GM18507 (cell line): ENCODE results near the gene ERP27.

Source experiments
- DNase-seq: peaks from one replicate; pipeline ENCODE4 v3.0.0; 2011; ENCODE audit warnings: low read depth; ENCODE audit not compliant: insufficient read length; ENCODE audit errors: extremely low spot score
- FAIRE-seq: peaks from 2 replicates; lab custom pipeline; 2011; peaks lifted over from hg19 to GRCh38; lab: Jason Lieb, UNC

ERP27 gene

GRCh38 chr12:14942196-14942931 lies 4.0 kb upstream of the ERP27 start:
- DNase-seq, result no peak
- no peak for FAIRE-seq

GRCh38 chr12:14941369-14941768 lies 3.0 kb upstream of the ERP27 start:
- no peak for FAIRE-seq
- DNase-seq, result no peak

GRCh38 chr12:14937689-14938088 lies 648 bp downstream of the ERP27 start:
- DNase-seq (no peak), FAIRE-seq (no peak)

- FAIRE-seq (no peak), DNase-seq (no peak)
Observed at GRCh38 chr12:14937014-14937413, 1.3 kb downstream of the ERP27 start.

GRCh38 chr12:14936224-14936861 lies 2.0 kb downstream of the ERP27 start:
- no peak for FAIRE-seq
- DNase-seq, result no peak

GRCh38 chr12:14935031-14935430 lies 3.3 kb downstream of the ERP27 start:
- DNase-seq (no peak), FAIRE-seq (no peak)

GRCh38 chr12:14934511-14934910 lies 3.8 kb downstream of the ERP27 start:
- FAIRE-seq, result no peak

GRCh38 chr12:14931791-14932560 lies 6.4 kb downstream of the ERP27 start:
- DNase-seq (no peak), FAIRE-seq (no peak)

More at GRCh38 chr12:14934511-14934910, 3.8 kb downstream of the ERP27 start:
- no peak for DNase-seq

GRCh38 chr12:14931359-14931758 lies 7.0 kb downstream of the ERP27 start:
- FAIRE-seq, result no peak
- DNase-seq, result no peak

- no peak for FAIRE-seq
- no peak for DNase-seq
Observed at GRCh38 chr12:14930299-14930698, 8.0 kb downstream of the ERP27 start.

GRCh38 chr12:14928931-14929330 lies 9.4 kb downstream of the ERP27 start:
- no peak for DNase-seq
- FAIRE-seq, result no peak

- FAIRE-seq (no peak), DNase-seq (no peak)
Observed at GRCh38 chr12:14927267-14927666, 11.1 kb downstream of the ERP27 start.

GRCh38 chr12:14924541-14924940 lies 13.8 kb downstream of the ERP27 start:
- DNase-seq (no peak), FAIRE-seq (no peak)

GRCh38 chr12:14923944-14924343 lies 14.4 kb downstream of the ERP27 start:
- FAIRE-seq, result no peak

GRCh38 chr12:14921218-14921617 lies 17.1 kb downstream of the ERP27 start:
- FAIRE-seq (peak; percentile 18), DNase-seq (no peak)

More at GRCh38 chr12:14923944-14924343, 14.4 kb downstream of the ERP27 start:
- DNase-seq, result no peak

- no peak for DNase-seq
- FAIRE-seq, result peak; percentile 31
Observed at GRCh38 chr12:14920475-14921126, 17.7 kb downstream of the ERP27 start.

- DNase-seq (no peak), FAIRE-seq (no peak)
Observed at GRCh38 chr12:14919455-14919854, 18.9 kb downstream of the ERP27 start.

- no peak for FAIRE-seq
- DNase-seq, result no peak
Observed at GRCh38 chr12:14915736-14916135, 22.6 kb downstream of the ERP27 start.

- DNase-seq (no peak), FAIRE-seq (no peak)
Observed at GRCh38 chr12:14913381-14913781, 25.0 kb downstream of the ERP27 start.

- DNase-seq, result no peak
- FAIRE-seq, result no peak
Observed at GRCh38 chr12:14911131-14911530, 27.2 kb downstream of the ERP27 start.
